Sciatic nerve (tissue), 2 donors: ENCODE results near the gene TCEAL9. TPM values are rescaled to one million over a fixed set of nuclear protein-coding genes. Genes with fewer than 3 reads are reported as not detected.

ENCODE experiments used
- ATAC-seq: fragments of 200-7000 bp; cut with Tn5 transposase; one replicate; pipeline ENCODE4 v1.9.1; 2020; ENCODE audit warnings: mild to moderate bottlenecking, moderate library complexity
- DNase-seq: peaks from one replicate; pipeline ENCODE4 v3.0.0-alpha.2; 2020; ENCODE audit warnings: low spot score
- intact Hi-C: fragments of 100-400 bp; cut with DNase I; formaldehyde crosslinking; loops from one replicate; pipeline ENCODE4 v1.14.2; 2022
- total RNA-seq: library from RNA; stranded (reverse); fragmentation: NEBNext Ultra II Directional; extraction: Animal tissue kit (Norgen Biotek cat#: 25700); gene quantifications from one replicate; pipeline ENCODE4 v1.2.1, GENCODE V29; 2021
- donor health status: DM: no; HTN: no; CAD: no.
- donor health status: DM: no; HTN: no; CAD: no.

The TCEAL9 gene
- total RNA-seq, 1 donor from 2014 or later = 49.5 TPM

- no peak for DNase-seq
- intact Hi-C loops = no loop called here
- ATAC-seq = no peak
Measured at GRCh38 chrX:103407776-103408175, 51.5 kb downstream of the TCEAL9 start.

Other genes starting within 250 kb of the TCEAL9 start
- 38.9 TPM for gene BEX4, start 141.4 kb upstream of the TCEAL9 start, total RNA-seq
- 50.0 TPM for gene TCEAL8, start 101.4 kb upstream of the TCEAL9 start, total RNA-seq
- 1.0 TPM for gene TCEAL5, start 79.8 kb upstream of the TCEAL9 start, total RNA-seq
- 2.6 TPM for gene BEX2, start 45.5 kb upstream of the TCEAL9 start, total RNA-seq
- 15.1 TPM for gene TCEAL7, start 26.3 kb upstream of the TCEAL9 start, total RNA-seq
- 83.2 TPM for gene BEX3, start 20.0 kb downstream of the TCEAL9 start, total RNA-seq
- gene RAB40A, start 163.0 kb downstream of the TCEAL9 start, total RNA-seq = 1.2 TPM
- 102 TPM for gene TCEAL4, start 229.0 kb downstream of the TCEAL9 start, total RNA-seq